ENCODE data around the gene MATCAP1. TPM values are rescaled to one million over a fixed set of nuclear protein-coding genes. Genes with fewer than 3 reads are reported as not detected.

Gene MATCAP1
- total and polyA plus RNA-seq, 10 of the 15 experiments (the other 5 are each of a cell fraction or from before 2014, with no cell fraction given), result 2.8 to 25.8 (median 8.6) TPM

- TF ChIP-seq NFYB (IDR thresholded peaks at IDR 0.05; ENCODE audit: insufficient read depth, low read depth, low read length) (no peak), IRF4 (IDR thresholded peaks at IDR 0.05; ENCODE audit: low read depth, low read length) (no peak), SREBF1 (IDR thresholded peaks at IDR 0.05; ENCODE audit: low read length) (no peak), PKNOX1 (IDR thresholded peaks at IDR 0.05) (no peak), NFXL1 (IDR thresholded peaks at IDR 0.05; ENCODE audit: borderline replicate concordance) (no peak), ATF3 (IDR thresholded peaks at IDR 0.05; ENCODE audit: borderline replicate concordance, extremely low read depth, low read depth, low read length) (no peak), MYB (IDR thresholded peaks at IDR 0.05; ENCODE audit: borderline replicate concordance, low read depth, low read length) (no peak), POU2F2 (IDR thresholded peaks at IDR 0.05; ENCODE audit: borderline replicate concordance, low read depth, low read length) (no peak), ZNF207 (IDR thresholded peaks at IDR 0.05; ENCODE audit: borderline replicate concordance) (no peak), POLR2AphosphoS2 (IDR thresholded peaks at IDR 0.05; ENCODE audit: low read depth, low read length) (no peak), FOXK2 (IDR thresholded peaks at IDR 0.05) (no peak), ZNF384 (IDR thresholded peaks at IDR 0.05; ENCODE audit: borderline replicate concordance, low read depth, low read length) (no peak), IRF5 (IDR thresholded peaks at IDR 0.05; ENCODE audit: borderline replicate concordance) (no peak), NBN (IDR thresholded peaks at IDR 0.05) (no peak), SIX5 (IDR thresholded peaks at IDR 0.05; ENCODE audit: low read depth, low read length, severe bottlenecking) (no peak), PBX3 (IDR thresholded peaks at IDR 0.05; ENCODE audit: insufficient replicate concordance, low read depth, low read length) (no peak), IKZF2 (IDR thresholded peaks at IDR 0.05) (no peak), TARDBP (IDR thresholded peaks at IDR 0.05; ENCODE audit: borderline replicate concordance) (no peak), PRDM15 (CRISPR knock-in tag; IDR thresholded peaks at IDR 0.05) (no peak), RBBP5 (conservative IDR thresholded peaks at IDR 0.05) (no peak), SIN3A (IDR thresholded peaks at IDR 0.05; ENCODE audit: low read depth, low read length) (no peak), SUPT20H (IDR thresholded peaks at IDR 0.05; ENCODE audit: borderline replicate concordance, control insufficient read depth, low read depth, low read length) (no peak), BMI1 (IDR thresholded peaks at IDR 0.05; ENCODE audit: borderline replicate concordance) (no peak), CREM (IDR thresholded peaks at IDR 0.05; ENCODE audit: low read depth) (no peak)
Measured at GRCh38 chr16:67163164-67163998, 20.4 kb downstream of the MATCAP1 start (continued).
